Suprapubic skin (tissue), 4 donors: Measurements from ENCODE around the gene MPDZ. TPM values are rescaled to one million over a fixed set of nuclear protein-coding genes. Genes with fewer than 3 reads are reported as not detected.

Source experiments
- DNase-seq, 2 donors: peaks; one replicate each; pipeline ENCODE4 v3.0.0-alpha.2; 2019; ENCODE audit warnings: low spot score in 2 of 2
- H3K27ac ChIP-seq: fragments of 200-600 bp; sonication (generic); one replicate; pipeline ENCODE4 v1.5.1; 2019
- H3K27me3 ChIP-seq: fragments of 200-600 bp; sonication (generic); one replicate; pipeline ENCODE4 v1.5.1; 2019
- H3K36me3 ChIP-seq: fragments of 200-600 bp; sonication (generic); one replicate; pipeline ENCODE4 v1.5.1; 2019
- H3K4me1 ChIP-seq: fragments of 200-600 bp; sonication (generic); one replicate; pipeline ENCODE4 v1.5.1; 2019
- H3K4me3 ChIP-seq: fragments of 200-600 bp; sonication (generic); one replicate; pipeline ENCODE4 v1.5.1; 2019; ENCODE audit warnings: mild to moderate bottlenecking
- H3K9me3 ChIP-seq: fragments of 200-600 bp; sonication (generic); one replicate; pipeline ENCODE4 v1.5.1; 2019
- EP300 ChIP-seq: sonication (generic); formaldehyde crosslinking; IDR thresholded peaks from one replicate; pipeline ENCODE4 v1.6.1; 2017; ENCODE audit warnings: antibody characterized with exemption
- POLR2A ChIP-seq, 2 donors: fragments of 450-650 bp; IDR thresholded peaks; one replicate each; pipeline ENCODE4 v1.6.1; 2017; ENCODE audit warnings: antibody characterized with exemption in 2 of 2, mild to moderate bottlenecking in 2 of 2, moderate library complexity in 2 of 2
- POLR2AphosphoS5 ChIP-seq, 3 donors: sonication (generic); formaldehyde crosslinking; IDR thresholded peaks; one replicate each; pipeline ENCODE4 v1.6.1; 2017; ENCODE audit warnings: antibody characterized with exemption in 3 of 3
- WGBS: methylation state at CpG from one replicate; pipeline ENCODE4 v1.1.5; 2018; 5-methylcytosine and 5-hydroxymethylcytosine counted together
- total RNA-seq, 4 donors: library from RNA; depleted of rRNA; stranded (reverse); fragments of >200 nt; gene quantifications; one replicate each; pipeline ENCODE4 v1.1.0, GENCODE V29; 2016
- TF ChIP-seq, protein P1 (sequence below), 2 donors: fragments of 200-600 bp in 1 of 2; fragments of 450-650 bp in 1 of 2; sonication (generic) in 1 of 2; IDR thresholded peaks; one replicate each; pipeline ENCODE4 v1.5.1; 2016 to 2019; ENCODE audit warnings: antibody characterized with exemption in 2 of 2, mild to moderate bottlenecking in 1 of 2, moderate library complexity in 1 of 2

MPDZ gene
- total RNA-seq, 4 donors from 2014 or later, result 4.7 to 13.4 (median 9.2) TPM

DNA sequence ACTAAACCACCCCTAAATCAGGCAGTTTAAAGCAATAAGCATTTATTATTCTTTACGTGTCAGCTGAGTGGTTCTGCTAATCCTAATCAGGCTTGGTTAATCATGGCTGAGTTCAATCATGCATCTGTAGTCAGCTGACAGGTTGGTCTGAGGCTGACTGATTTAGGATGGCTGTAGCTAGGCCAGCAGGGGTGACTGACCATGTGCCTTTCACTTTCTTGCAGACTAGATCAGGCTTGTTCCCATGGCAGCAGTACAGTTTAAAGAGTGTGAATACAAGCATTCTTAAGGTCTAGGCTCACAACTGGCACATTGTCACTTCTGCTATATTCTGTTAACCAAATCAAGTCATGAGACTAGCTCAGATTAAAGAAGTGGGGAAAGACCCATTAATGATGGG lies 16.1 kb upstream of the MPDZ start:
- TF ChIP-seq, protein P1, sequence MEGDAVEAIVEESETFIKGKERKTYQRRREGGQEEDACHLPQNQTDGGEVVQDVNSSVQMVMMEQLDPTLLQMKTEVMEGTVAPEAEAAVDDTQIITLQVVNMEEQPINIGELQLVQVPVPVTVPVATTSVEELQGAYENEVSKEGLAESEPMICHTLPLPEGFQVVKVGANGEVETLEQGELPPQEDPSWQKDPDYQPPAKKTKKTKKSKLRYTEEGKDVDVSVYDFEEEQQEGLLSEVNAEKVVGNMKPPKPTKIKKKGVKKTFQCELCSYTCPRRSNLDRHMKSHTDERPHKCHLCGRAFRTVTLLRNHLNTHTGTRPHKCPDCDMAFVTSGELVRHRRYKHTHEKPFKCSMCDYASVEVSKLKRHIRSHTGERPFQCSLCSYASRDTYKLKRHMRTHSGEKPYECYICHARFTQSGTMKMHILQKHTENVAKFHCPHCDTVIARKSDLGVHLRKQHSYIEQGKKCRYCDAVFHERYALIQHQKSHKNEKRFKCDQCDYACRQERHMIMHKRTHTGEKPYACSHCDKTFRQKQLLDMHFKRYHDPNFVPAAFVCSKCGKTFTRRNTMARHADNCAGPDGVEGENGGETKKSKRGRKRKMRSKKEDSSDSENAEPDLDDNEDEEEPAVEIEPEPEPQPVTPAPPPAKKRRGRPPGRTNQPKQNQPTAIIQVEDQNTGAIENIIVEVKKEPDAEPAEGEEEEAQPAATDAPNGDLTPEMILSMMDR (IDR thresholded peaks at IDR 0.05), result no peak
- TF ChIP-seq POLR2A (IDR thresholded peaks at IDR 0.05), result no peak
- TF ChIP-seq EP300, result no peak
- no peak for TF ChIP-seq POLR2AphosphoS5 (IDR thresholded peaks at IDR 0.05)
- WGBS, result 81% methylated on average over 1 of the region's 1 CpG
- no peaks in the 10 kb centered on the region for H3K9me3 ChIP-seq

DNA sequence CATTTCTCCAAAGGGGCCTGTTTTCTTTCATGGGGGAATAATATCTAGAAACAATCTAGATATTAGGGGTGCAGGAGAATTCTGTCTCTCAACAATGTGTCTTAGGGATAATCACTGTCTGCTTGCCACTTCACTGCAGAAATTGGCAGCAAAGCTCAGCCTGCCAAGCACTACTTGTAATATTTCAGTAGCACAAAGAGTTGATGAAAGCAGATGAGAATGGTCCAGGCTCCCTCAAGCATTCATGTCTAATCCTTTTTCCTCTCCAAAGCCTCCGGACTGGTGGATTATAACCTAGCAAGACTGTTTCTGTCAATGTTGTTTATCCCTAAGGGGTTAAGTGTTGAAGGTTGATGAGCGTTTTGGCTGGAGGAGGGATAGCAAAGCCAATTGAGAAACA lies 13.3 kb upstream of the MPDZ start:
- Histone ChIP-seq H3K27me3 (no peaks in the 10 kb centered on the region), H3K27ac (no peak overlapping the region), H3K4me3 (no peak overlapping the region), H3K9me3 (no peaks in the 10 kb centered on the region), H3K36me3 (no peaks in the 10 kb centered on the region), H3K4me1 (no peaks in the 10 kb centered on the region)
- WGBS, result 43% methylated on average over 2 of the region's 2 CpGs
- TF ChIP-seq EP300 (no peak), POLR2AphosphoS5 (IDR thresholded peaks at IDR 0.05) (no peak), POLR2A (IDR thresholded peaks at IDR 0.05) (no peak)
- TF ChIP-seq, protein P1 (IDR thresholded peaks at IDR 0.05), result no peak
- no peak for DNase-seq

More for the DNA sequence above, 16.1 kb upstream of the MPDZ start:
- Histone ChIP-seq H3K36me3 (no peaks in the 10 kb centered on the region), H3K27ac (no peak overlapping the region), H3K4me3 (no peak overlapping the region), H3K4me1 (no peaks in the 10 kb centered on the region), H3K27me3 (no peaks in the 10 kb centered on the region)
- DNase-seq, result no peak

DNA sequence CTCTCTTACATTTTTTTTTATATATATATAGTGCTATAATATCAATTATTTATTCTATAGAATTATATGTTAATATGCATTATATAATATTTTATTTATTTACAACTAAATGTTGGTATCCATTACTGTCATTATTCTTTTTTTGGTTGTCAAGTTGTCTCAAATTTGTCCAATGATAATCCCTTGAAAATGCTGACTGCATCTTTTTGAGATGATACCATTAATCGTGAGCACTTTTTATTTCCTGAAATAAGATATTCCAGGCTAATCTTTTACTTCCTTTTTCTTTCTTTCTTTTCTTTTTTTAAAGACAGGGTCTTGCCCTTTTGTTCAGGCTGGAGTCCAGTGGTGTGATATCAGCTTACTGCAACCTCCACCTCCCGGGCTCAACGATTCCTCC lies 12.7 kb upstream of the MPDZ start:
- no peaks in the 10 kb centered on the region for H3K36me3 ChIP-seq
- no peak for DNase-seq
- no peak overlapping the region for H3K27ac ChIP-seq
- WGBS, result 95% methylated on average over 3 of the region's 3 CpGs
- H3K9me3 ChIP-seq, result no peaks in the 10 kb centered on the region
- no peaks in the 10 kb centered on the region for H3K4me1 ChIP-seq
- no peaks in the 10 kb centered on the region for H3K27me3 ChIP-seq
- H3K4me3 ChIP-seq, result no peak overlapping the region
- TF ChIP-seq, protein P1 (IDR thresholded peaks at IDR 0.05), result no peak
- TF ChIP-seq POLR2AphosphoS5 (IDR thresholded peaks at IDR 0.05) (no peak), EP300 (no peak), POLR2A (IDR thresholded peaks at IDR 0.05) (no peak)

DNA sequence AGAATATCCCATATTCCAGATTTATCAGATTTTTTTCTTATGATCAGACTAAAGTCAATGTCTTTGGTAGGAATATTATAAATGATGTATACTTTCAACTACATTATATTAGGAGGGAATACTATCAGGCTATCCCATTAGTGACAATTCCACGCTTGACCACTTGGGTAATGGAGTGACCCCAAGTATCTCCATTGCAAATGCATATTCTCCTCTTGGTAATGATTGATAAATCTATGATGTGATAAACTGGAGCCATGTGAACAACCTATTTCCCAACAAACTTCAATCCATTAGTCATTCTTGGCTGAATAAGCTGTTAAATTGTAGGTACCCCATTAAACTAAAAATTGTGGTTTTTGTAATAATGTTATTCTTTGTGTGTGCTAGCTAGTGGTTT lies 12.2 kb upstream of the MPDZ start:
- WGBS, result 96% methylated on average over 1 of the region's 1 CpG
- H3K27ac ChIP-seq, result no peak overlapping the region
- H3K4me3 ChIP-seq, result no peak overlapping the region
- TF ChIP-seq POLR2AphosphoS5 (IDR thresholded peaks at IDR 0.05), result no peak
- TF ChIP-seq, protein P1 (IDR thresholded peaks at IDR 0.05), result no peak
- no peak for TF ChIP-seq POLR2A (IDR thresholded peaks at IDR 0.05)
- TF ChIP-seq EP300, result no peak
- no peaks in the 10 kb centered on the region for H3K36me3 ChIP-seq
- DNase-seq, result no peak
- H3K4me1 ChIP-seq, result no peaks in the 10 kb centered on the region
- no peaks in the 10 kb centered on the region for H3K27me3 ChIP-seq
- H3K9me3 ChIP-seq, result no peaks in the 10 kb centered on the region

DNA sequence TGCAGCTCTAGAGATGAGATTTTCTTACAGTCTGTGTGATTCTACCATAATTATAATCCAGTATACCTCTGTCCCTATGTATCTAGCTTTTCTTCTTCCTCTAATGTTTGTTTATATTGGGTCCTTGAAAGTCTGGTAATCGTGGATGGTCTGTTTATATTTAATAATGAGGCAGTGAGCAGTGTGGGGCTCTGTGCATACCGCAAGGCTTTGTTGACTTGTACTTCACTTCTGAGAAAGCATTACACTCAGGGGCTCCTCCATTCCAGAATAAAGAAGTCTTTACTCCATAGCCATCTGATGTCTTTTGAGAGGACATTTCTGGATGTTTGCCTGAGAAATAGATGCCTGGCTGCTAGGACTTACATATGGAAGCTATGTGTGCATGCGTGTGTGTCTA lies 4.5 kb upstream of the MPDZ start:
- Histone ChIP-seq H3K4me1 (peaks cover 4% of the 10 kb centered on the region), H3K4me3 (no peak overlapping the region), H3K9me3 (no peaks in the 10 kb centered on the region), H3K27me3 (no peaks in the 10 kb centered on the region), H3K36me3 (no peaks in the 10 kb centered on the region), H3K27ac (no peak overlapping the region)
- DNase-seq, result no peak
- WGBS, result 75% methylated on average over 3 of the region's 3 CpGs
- no peak for TF ChIP-seq POLR2A (IDR thresholded peaks at IDR 0.05)
- TF ChIP-seq, protein P1 (IDR thresholded peaks at IDR 0.05), result no peak
- TF ChIP-seq EP300, result no peak
- no peak for TF ChIP-seq POLR2AphosphoS5 (IDR thresholded peaks at IDR 0.05)
